Measurements from ENCODE around the gene IRF9.

Gene IRF9

GRCh38 chr14:24123424-24124417 lies 37.3 kb upstream of the IRF9 start:
- Mint-ChIP-seq H3K27ac (peak overlapping the region; percentile 98), H3K9me3 (no peaks in the 10 kb centered on the region), H3K27me3 (no peaks in the 10 kb centered on the region)

GRCh38 chr14:24126939-24127338 lies 34.1 kb upstream of the IRF9 start:
- Mint-ChIP-seq H3K36me3 (peaks cover 18 to 23% of the 10 kb centered on the region in 2 donors), H3K4me3 (no peak overlapping the region), H3K9me3 (no peaks in the 10 kb centered on the region), H3K27ac (no peak overlapping the region), H3K27me3 (no peaks in the 10 kb centered on the region), H3K4me1 (peaks cover 26 to 41% of the 10 kb centered on the region in 2 donors)
- ATAC-seq (replicated peaks), result no peak
- no peak for DNase-seq

More at GRCh38 chr14:24123424-24124417, 37.3 kb upstream of the IRF9 start:
- Mint-ChIP-seq H3K4me1 (peaks cover 23 to 37% of the 10 kb centered on the region in 2 donors), H3K4me3 (peak overlapping the region; percentile 28 to 69), H3K36me3 (peaks cover 33 to 45% of the 10 kb centered on the region in 2 donors)
- DNase-seq, result peak; percentile 62
- peak; percentile 95 to 97 for ATAC-seq (replicated peaks)

DNA sequence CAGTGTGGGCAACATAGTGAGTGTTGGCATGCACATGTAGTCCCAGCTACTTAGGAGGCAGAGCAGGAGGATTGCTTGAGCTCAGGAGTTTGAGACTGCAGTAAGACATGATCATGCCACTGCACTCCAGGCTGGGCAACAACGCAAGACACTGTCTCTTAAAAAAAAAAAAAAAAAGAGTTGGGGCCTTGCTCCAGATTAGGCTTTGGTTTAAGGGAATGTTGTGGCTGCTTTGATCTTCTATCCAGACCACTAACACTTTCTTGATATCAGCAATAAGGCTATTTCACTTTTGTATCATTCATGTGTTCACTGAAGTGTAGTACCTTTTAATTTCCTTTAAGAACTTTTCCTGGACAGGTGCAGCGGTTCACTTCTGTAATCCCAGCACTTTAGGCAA lies 33.4 kb upstream of the IRF9 start:
- peaks cover 28 to 43% of the 10 kb centered on the region in 2 donors for H3K4me1 Mint-ChIP-seq
- peaks cover 15 to 20% of the 10 kb centered on the region in 2 donors for H3K36me3 Mint-ChIP-seq
- no peak overlapping the region for H3K4me3 Mint-ChIP-seq
- H3K9me3 Mint-ChIP-seq, result no peaks in the 10 kb centered on the region
- ATAC-seq (replicated peaks), result no peak
- H3K27me3 Mint-ChIP-seq, result no peaks in the 10 kb centered on the region
- no peak overlapping the region for H3K27ac Mint-ChIP-seq
- no peak for DNase-seq

DNA sequence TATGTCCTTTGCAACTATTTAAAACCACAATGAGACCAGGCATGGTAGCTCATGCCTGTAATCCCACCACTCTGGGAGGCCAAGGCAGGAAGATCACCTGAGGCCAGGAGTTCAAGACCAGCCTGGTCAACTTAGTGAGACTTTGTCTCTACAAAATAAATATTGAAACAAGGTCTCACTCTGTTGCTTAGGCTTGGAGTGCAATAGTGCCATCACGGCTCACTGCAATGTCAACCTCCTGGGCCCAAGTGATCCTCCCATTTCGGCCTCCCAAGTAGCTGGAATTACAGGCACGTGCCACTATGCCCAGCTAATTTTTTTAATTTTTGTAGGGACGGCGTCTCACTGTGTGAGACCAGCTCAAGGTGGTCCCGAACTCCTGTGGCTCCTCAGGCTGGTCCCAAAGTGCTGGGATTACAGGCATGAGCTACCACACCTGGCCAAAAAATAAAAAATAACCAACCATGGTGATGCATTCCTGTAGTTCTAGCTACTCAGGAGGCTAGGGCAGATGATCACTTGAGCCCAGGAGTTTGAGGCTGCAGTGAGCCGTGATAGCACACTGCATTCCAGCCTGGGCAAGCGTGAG lies 31.6 kb upstream of the IRF9 start:
- Mint-ChIP-seq H3K4me3 (no peak overlapping the region), H3K27me3 (no peaks in the 10 kb centered on the region), H3K4me1 (peaks cover 15 to 29% of the 10 kb centered on the region in 2 donors), H3K27ac (no peak overlapping the region), H3K9me3 (no peaks in the 10 kb centered on the region), H3K36me3 (peaks cover 4 to 7% of the 10 kb centered on the region in 2 donors)
- no peak for DNase-seq
- no peak for ATAC-seq (replicated peaks)

DNA sequence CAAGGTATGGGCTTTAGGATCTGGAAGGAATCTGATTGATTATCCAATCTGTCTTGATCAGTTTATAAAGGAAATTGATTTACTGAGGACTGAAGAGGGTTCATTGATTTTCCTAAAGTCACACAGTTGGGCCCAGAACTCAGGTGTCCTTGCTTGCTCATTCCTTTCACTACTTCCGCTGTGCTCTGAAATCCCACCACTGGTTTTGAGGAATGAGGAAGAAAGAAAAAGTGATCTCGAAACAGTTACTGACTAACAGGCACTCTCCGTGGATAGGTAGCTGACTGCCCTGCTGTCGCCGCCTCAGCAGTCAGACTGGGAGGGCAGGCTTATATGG lies 30.7 kb upstream of the IRF9 start, which contains the start of gene FITM1:
TSS of gene FITM1 (plus strand) at position 280 of the 337 bp plus-strand sequence. CDS start 905 bp downstream, outside the sequence.
- Mint-ChIP-seq H3K9me3 (no peaks in the 10 kb centered on the region), H3K27ac (peak within 1 kb of the TSS; percentile 42), H3K36me3 (peaks cover under 1 to 5% of the 10 kb centered on the region in 2 donors), H3K4me1 (peaks cover 16 to 26% of the 10 kb centered on the region in 2 donors), H3K27me3 (no peaks in the 10 kb centered on the region), H3K4me3 (no peak within 1 kb of the TSS)
- ATAC-seq (replicated peaks) (no peak), DNase-seq (no peak)

- Mint-ChIP-seq H3K4me3 (no peak overlapping the region), H3K36me3 (peaks cover 0 to 5% of the 10 kb centered on the region in 2 donors), H3K9me3 (no peaks in the 10 kb centered on the region), H3K4me1 (peaks cover 19 to 29% of the 10 kb centered on the region in 2 donors), H3K27me3 (no peaks in the 10 kb centered on the region), H3K27ac (peak overlapping the region; percentile 42)
- no peak for DNase-seq
- no peak for ATAC-seq (replicated peaks)
These were observed 30.1 kb upstream of the IRF9 start for GRCh38 chr14:24130717-24131548.

DNA sequence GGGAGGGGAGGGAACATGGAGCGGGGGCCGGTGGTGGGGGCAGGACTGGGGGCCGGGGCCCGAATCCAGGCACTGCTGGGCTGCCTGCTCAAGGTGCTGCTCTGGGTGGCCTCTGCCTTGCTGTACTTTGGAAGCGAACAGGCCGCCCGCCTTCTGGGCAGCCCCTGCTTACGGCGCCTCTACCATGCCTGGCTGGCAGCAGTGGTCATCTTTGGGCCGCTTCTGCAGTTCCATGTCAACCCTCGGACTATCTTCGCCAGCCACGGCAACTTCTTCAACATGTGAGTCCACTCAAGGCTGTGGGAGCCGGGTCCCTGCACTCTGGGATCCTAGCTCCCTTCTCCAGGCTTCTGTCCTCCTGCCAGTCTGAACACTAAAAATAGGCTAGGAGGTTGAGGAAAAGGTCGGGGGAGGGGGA lies 29.5 kb upstream of the IRF9 start:
- peaks cover 19 to 31% of the 10 kb centered on the region in 2 donors for H3K4me1 Mint-ChIP-seq
- H3K27me3 Mint-ChIP-seq, result no peaks in the 10 kb centered on the region
- no peak overlapping the region for H3K4me3 Mint-ChIP-seq
- H3K27ac Mint-ChIP-seq, result no peak overlapping the region
- no peak for DNase-seq
- peaks cover 2 to 7% of the 10 kb centered on the region in 2 donors for H3K36me3 Mint-ChIP-seq
- H3K9me3 Mint-ChIP-seq, result no peaks in the 10 kb centered on the region
- ATAC-seq (replicated peaks), result no peak

- Mint-ChIP-seq H3K4me3 (peak overlapping the region in 1 of 2 donors; percentile 11), H3K4me1 (peaks cover 25 to 37% of the 10 kb centered on the region in 2 donors), H3K27ac (no peak overlapping the region), H3K36me3 (peaks cover 8 to 13% of the 10 kb centered on the region in 2 donors), H3K9me3 (no peaks in the 10 kb centered on the region), H3K27me3 (no peaks in the 10 kb centered on the region)
- no peak for DNase-seq
- no peak for ATAC-seq (replicated peaks)
These were observed 28.9 kb upstream of the IRF9 start for GRCh38 chr14:24132061-24132685.

GRCh38 chr14:24132976-24133375 lies 28.1 kb upstream of the IRF9 start:
- Mint-ChIP-seq H3K4me1 (peaks cover 28 to 40% of the 10 kb centered on the region in 2 donors), H3K9me3 (no peaks in the 10 kb centered on the region), H3K4me3 (peak overlapping the region in 1 of 2 donors; percentile 49), H3K27me3 (no peaks in the 10 kb centered on the region), H3K36me3 (peaks cover 12 to 15% of the 10 kb centered on the region in 2 donors), H3K27ac (peak overlapping the region; percentile 63)
- ATAC-seq (replicated peaks) (no peak), DNase-seq (no peak)

DNA sequence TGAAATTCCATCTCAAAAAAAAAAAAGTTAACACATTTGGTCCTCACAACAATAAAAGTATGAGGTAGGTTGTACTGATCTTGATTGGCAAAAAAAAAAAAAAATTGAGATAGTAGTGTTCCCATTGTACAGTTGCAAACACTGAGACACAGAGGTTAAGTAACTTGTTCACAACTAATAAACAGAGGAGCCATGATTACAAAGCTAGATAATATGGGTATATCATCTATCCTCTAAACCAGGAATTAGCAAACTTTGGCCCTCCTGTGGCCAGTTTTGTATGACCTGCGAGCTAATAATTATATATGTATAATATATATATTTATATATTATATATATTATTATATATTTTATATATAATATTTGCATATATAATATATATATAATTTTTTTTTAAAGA lies 27.3 kb upstream of the IRF9 start:
- no peaks in the 10 kb centered on the region for H3K9me3 Mint-ChIP-seq
- DNase-seq (no peak), ATAC-seq (replicated peaks) (no peak)
- peaks cover 33 to 46% of the 10 kb centered on the region in 2 donors for H3K4me1 Mint-ChIP-seq
- no peak overlapping the region for H3K4me3 Mint-ChIP-seq
- peaks cover 20 to 23% of the 10 kb centered on the region in 2 donors for H3K36me3 Mint-ChIP-seq
- no peaks in the 10 kb centered on the region for H3K27me3 Mint-ChIP-seq
- H3K27ac Mint-ChIP-seq, result no peak overlapping the region

- Mint-ChIP-seq H3K4me3 (peak overlapping the region; percentile 90 to 93), H3K9me3 (no peaks in the 10 kb centered on the region), H3K36me3 (peaks cover 30 to 32% of the 10 kb centered on the region in 2 donors), H3K27me3 (no peaks in the 10 kb centered on the region), H3K4me1 (peaks cover 42 to 62% of the 10 kb centered on the region in 2 donors), H3K27ac (peak overlapping the region; percentile 93)
- ATAC-seq (replicated peaks), result peak; percentile 10
- no peak for DNase-seq
These were observed 25.6 kb upstream of the IRF9 start for GRCh38 chr14:24135584-24135833.

DNA sequence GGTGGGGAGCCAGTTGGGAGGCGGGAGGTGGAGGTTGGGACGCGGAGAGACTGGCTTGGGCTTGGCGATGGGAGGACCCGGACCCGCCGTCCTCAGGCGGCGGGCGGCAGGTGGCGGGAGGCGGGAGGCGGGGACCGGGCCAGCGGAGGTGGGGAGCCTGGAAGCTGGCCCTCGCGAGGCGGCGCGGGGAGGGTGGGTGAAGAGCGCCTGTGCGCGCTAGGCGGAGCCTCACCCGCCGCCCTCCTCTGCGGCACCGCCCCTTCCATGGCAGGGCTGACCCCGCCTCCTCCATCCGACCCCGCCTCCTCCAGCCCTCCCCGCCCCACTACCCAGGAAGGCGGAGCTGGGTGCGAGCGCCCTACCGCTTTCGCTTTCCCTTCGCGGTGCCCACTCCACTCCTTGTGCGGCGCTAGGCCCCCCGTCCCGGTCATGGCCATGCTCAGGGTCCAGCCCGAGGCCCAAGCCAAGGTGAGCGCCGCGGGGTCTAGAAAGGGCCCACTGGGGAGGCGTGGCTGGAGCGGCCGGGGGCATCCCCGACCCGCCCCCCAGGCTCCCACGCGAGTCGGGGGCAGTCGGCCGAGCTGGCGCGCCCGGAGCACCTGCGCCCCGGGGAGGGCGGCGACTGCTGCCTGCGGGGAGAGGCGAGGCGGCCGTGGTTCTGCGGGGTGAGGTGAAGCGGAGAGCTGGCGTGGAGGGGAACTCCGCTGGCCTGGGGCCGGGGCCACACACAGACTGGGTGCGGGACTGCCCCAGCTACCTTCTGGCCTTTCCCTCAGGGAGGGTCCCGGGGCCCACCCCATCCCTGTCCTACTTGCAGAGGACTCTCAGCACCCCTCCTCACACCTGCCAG lies 25.0 kb upstream of the IRF9 start, which contains the start of gene PSME1:
TSS of gene PSME1 (plus strand) at position 361 of the 850 bp plus-strand sequence. CDS start at position 430, 69 bp downstream.
- Mint-ChIP-seq H3K27me3 (no peaks in the 10 kb centered on the region), H3K4me1 (peaks cover 45 to 65% of the 10 kb centered on the region in 2 donors), H3K9me3 (no peaks in the 10 kb centered on the region), H3K27ac (peak within 1 kb of the TSS; percentile 97), H3K4me3 (peak within 1 kb of the TSS; percentile 90 to 93), H3K36me3 (peaks cover 32 to 35% of the 10 kb centered on the region in 2 donors)
- DNase-seq (peak; percentile 89), ATAC-seq (replicated peaks) (peak; percentile 92 to 96)
